ENCODE results near the gene GAD2.

GAD2 gene

DNA sequence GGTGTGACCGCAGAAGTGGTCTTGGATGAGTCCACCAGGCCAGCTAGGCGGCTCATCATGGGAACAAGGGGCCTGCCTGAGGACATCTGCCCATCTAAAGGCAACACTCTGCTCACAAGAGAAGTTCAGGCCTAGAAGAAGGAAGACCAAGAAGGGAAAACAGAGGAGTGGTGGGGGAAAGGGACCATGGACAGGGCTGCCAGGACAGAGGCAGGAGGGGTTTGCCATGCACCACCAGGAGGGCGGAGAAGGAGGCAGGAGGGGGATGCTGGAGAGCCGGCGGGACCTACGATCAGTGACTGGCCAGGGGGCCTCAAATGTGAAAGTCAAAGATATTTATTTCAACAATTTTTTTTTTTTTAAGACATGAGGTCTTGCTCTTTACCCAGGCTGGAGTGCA lies 33.1 kb downstream of the GAD2 start:
- H3K9me3 ChIP-seq (ENCODE audit: control insufficient read depth in 5 of 5, low read length in 5 of 5): no peaks in the 10 kb centered on the region
- H3K27ac ChIP-seq (ENCODE audit: low read depth, low read length): no peak overlapping the region
- H3K27me3 ChIP-seq (ENCODE audit: control insufficient read depth in 5 of 5, insufficient read depth in 4 of 5, low read length in 5 of 5): no peaks in the 10 kb centered on the region
- no peaks in the 10 kb centered on the region for H3K4me1 ChIP-seq (ENCODE audit: control insufficient read depth in 5 of 5, insufficient read depth in 5 of 5, low read length in 5 of 5)
- H3K4me3 ChIP-seq (ENCODE audit: low read depth in 1 of 5, low read length in 5 of 5): no peak overlapping the region
- H3K36me3 ChIP-seq (ENCODE audit: control insufficient read depth in 5 of 5, insufficient read depth in 5 of 5, low read length in 5 of 5): no peaks in the 10 kb centered on the region
- H3K9ac ChIP-seq (ENCODE audit: low read length in 5 of 5): no peak overlapping the region

DNA sequence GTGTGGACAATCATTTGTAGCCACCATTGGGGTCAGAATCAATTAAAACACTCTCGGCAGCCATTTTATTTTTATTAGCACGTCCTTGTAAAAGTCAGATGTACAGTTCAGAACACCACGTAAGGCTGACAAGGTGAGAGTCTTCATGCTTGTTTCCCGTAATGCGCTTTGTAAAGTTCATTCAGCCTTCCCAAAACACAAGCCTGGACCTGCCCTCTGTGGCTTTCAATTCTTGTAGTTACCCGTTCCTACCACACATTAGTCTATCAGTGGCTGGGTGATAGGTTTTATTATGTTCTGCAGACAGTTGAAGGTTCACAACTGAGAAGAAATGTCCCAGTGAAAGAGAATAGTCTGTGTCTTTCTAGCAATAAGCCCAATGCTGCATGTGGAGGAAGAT lies 35.4 kb downstream of the GAD2 start:
- Histone ChIP-seq H3K9me3 (ENCODE audit: control insufficient read depth in 5 of 5, low read length in 5 of 5) (no peaks in the 10 kb centered on the region), H3K27ac (ENCODE audit: low read depth, low read length) (no peak overlapping the region), H3K4me1 (ENCODE audit: control insufficient read depth in 5 of 5, insufficient read depth in 5 of 5, low read length in 5 of 5) (no peaks in the 10 kb centered on the region), H3K36me3 (ENCODE audit: control insufficient read depth in 5 of 5, insufficient read depth in 5 of 5, low read length in 5 of 5) (no peaks in the 10 kb centered on the region), H3K27me3 (ENCODE audit: control insufficient read depth in 5 of 5, insufficient read depth in 4 of 5, low read length in 5 of 5) (peaks cover 0 to 3% (median 0%) of the 10 kb centered on the region in 5 donors), H3K9ac (ENCODE audit: low read length in 5 of 5) (no peak overlapping the region), H3K4me3 (ENCODE audit: low read depth in 1 of 5, low read length in 5 of 5) (no peak overlapping the region)

GRCh38 chr10:26254616-26255015 lies 38.0 kb downstream of the GAD2 start:
- Histone ChIP-seq H3K27me3 (ENCODE audit: control insufficient read depth in 5 of 5, insufficient read depth in 4 of 5, low read length in 5 of 5) (peaks cover 0 to 3% (median 0%) of the 10 kb centered on the region in 5 donors), H3K4me1 (ENCODE audit: control insufficient read depth in 5 of 5, insufficient read depth in 5 of 5, low read length in 5 of 5) (no peaks in the 10 kb centered on the region), H3K27ac (ENCODE audit: low read depth, low read length) (no peak overlapping the region), H3K9me3 (ENCODE audit: control insufficient read depth in 5 of 5, low read length in 5 of 5) (no peaks in the 10 kb centered on the region), H3K36me3 (ENCODE audit: control insufficient read depth in 5 of 5, insufficient read depth in 5 of 5, low read length in 5 of 5) (no peaks in the 10 kb centered on the region), H3K9ac (ENCODE audit: low read length in 5 of 5) (no peak overlapping the region), H3K4me3 (ENCODE audit: low read depth in 1 of 5, low read length in 5 of 5) (no peak overlapping the region)

DNA sequence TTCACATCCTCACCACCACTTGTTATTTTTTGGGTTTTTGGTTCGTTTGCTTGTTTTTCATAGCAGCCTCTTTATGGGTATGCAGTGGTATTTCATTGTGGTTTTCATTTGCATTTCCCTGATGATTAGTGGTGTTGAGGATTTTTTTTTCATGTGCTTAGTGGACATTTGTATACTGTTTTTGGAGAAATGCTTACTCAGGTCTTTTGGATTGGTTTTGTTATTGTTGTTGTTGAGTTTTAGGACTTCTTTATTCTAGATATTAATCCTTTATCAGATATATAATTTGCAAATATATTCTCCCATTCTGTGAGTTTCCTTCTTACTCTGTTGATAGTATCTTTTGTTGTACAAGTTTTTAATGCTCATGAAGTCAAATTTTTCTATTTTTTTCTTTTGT lies 42.8 kb downstream of the GAD2 start:
- Histone ChIP-seq H3K27ac (ENCODE audit: low read depth, low read length) (no peak overlapping the region), H3K4me3 (ENCODE audit: low read depth in 1 of 5, low read length in 5 of 5) (no peak overlapping the region), H3K4me1 (ENCODE audit: control insufficient read depth in 5 of 5, insufficient read depth in 5 of 5, low read length in 5 of 5) (no peaks in the 10 kb centered on the region), H3K9ac (ENCODE audit: low read length in 5 of 5) (no peak overlapping the region), H3K27me3 (ENCODE audit: control insufficient read depth in 5 of 5, insufficient read depth in 4 of 5, low read length in 5 of 5) (peaks cover 0 to 3% (median 0%) of the 10 kb centered on the region in 5 donors), H3K9me3 (ENCODE audit: control insufficient read depth in 5 of 5, low read length in 5 of 5) (no peaks in the 10 kb centered on the region), H3K36me3 (ENCODE audit: control insufficient read depth in 5 of 5, insufficient read depth in 5 of 5, low read length in 5 of 5) (no peaks in the 10 kb centered on the region)

GRCh38 chr10:26269754-26270153 lies 53.2 kb downstream of the GAD2 start:
- H3K9ac ChIP-seq (ENCODE audit: low read length in 5 of 5): no peak overlapping the region
- no peaks in the 10 kb centered on the region for H3K9me3 ChIP-seq (ENCODE audit: control insufficient read depth in 5 of 5, low read length in 5 of 5)
- H3K4me3 ChIP-seq (ENCODE audit: low read depth in 1 of 5, low read length in 5 of 5): peak overlapping the region in 1 of 5 donors; percentile 9
- H3K36me3 ChIP-seq (ENCODE audit: control insufficient read depth in 5 of 5, insufficient read depth in 5 of 5, low read length in 5 of 5): no peaks in the 10 kb centered on the region
- H3K4me1 ChIP-seq (ENCODE audit: control insufficient read depth in 5 of 5, insufficient read depth in 5 of 5, low read length in 5 of 5): peaks cover 0 to 9% (median 3%) of the 10 kb centered on the region in 5 donors
- H3K27me3 ChIP-seq (ENCODE audit: control insufficient read depth in 5 of 5, insufficient read depth in 4 of 5, low read length in 5 of 5): peaks cover 0 to 4% (median 0%) of the 10 kb centered on the region in 5 donors
- H3K27ac ChIP-seq (ENCODE audit: low read depth, low read length): no peak overlapping the region

GRCh38 chr10:26274391-26274790 lies 57.8 kb downstream of the GAD2 start:
- Histone ChIP-seq H3K27me3 (ENCODE audit: control insufficient read depth in 5 of 5, insufficient read depth in 4 of 5, low read length in 5 of 5) (no peaks in the 10 kb centered on the region), H3K9me3 (ENCODE audit: control insufficient read depth in 5 of 5, low read length in 5 of 5) (no peaks in the 10 kb centered on the region), H3K4me3 (ENCODE audit: low read depth in 1 of 5, low read length in 5 of 5) (no peak overlapping the region), H3K9ac (ENCODE audit: low read length in 5 of 5) (no peak overlapping the region), H3K4me1 (ENCODE audit: control insufficient read depth in 5 of 5, insufficient read depth in 5 of 5, low read length in 5 of 5) (peaks cover 0 to 6% (median 0%) of the 10 kb centered on the region in 5 donors), H3K27ac (ENCODE audit: low read depth, low read length) (no peak overlapping the region), H3K36me3 (ENCODE audit: control insufficient read depth in 5 of 5, insufficient read depth in 5 of 5, low read length in 5 of 5) (no peaks in the 10 kb centered on the region)

DNA sequence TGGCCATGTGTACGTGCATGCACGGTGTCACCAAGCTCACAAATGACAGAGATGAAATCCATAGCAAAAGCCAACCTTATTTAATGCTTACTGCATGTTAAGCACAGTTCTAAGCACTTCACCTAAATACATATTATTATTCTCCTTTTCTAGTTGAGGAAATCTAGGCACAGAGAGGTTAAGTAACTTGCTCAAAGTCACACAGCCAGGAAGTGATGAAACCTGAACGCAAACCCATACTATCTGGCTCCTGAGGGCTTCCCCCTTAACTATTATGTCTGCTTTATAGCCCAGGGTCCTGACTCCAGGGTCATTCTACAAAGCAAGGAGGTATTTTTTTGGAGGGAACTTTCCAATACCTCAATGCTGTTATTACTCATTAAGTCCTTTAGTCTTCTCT lies 61.7 kb downstream of the GAD2 start:
- no peaks in the 10 kb centered on the region for H3K4me1 ChIP-seq (ENCODE audit: control insufficient read depth in 5 of 5, insufficient read depth in 5 of 5, low read length in 5 of 5)
- no peak overlapping the region for H3K4me3 ChIP-seq (ENCODE audit: low read depth in 1 of 5, low read length in 5 of 5)
- H3K27me3 ChIP-seq (ENCODE audit: control insufficient read depth in 5 of 5, insufficient read depth in 4 of 5, low read length in 5 of 5): peaks cover 0 to 3% (median 2%) of the 10 kb centered on the region in 5 donors
- H3K9ac ChIP-seq (ENCODE audit: low read length in 5 of 5): no peak overlapping the region
- H3K36me3 ChIP-seq (ENCODE audit: control insufficient read depth in 5 of 5, insufficient read depth in 5 of 5, low read length in 5 of 5): no peaks in the 10 kb centered on the region
- no peak overlapping the region for H3K27ac ChIP-seq (ENCODE audit: low read depth, low read length)
- no peaks in the 10 kb centered on the region for H3K9me3 ChIP-seq (ENCODE audit: control insufficient read depth in 5 of 5, low read length in 5 of 5)

- Histone ChIP-seq H3K36me3 (ENCODE audit: control insufficient read depth in 5 of 5, insufficient read depth in 5 of 5, low read length in 5 of 5) (no peaks in the 10 kb centered on the region), H3K27me3 (ENCODE audit: control insufficient read depth in 5 of 5, insufficient read depth in 4 of 5, low read length in 5 of 5) (no peaks in the 10 kb centered on the region), H3K4me1 (ENCODE audit: control insufficient read depth in 5 of 5, insufficient read depth in 5 of 5, low read length in 5 of 5) (no peaks in the 10 kb centered on the region), H3K9ac (ENCODE audit: low read length in 5 of 5) (no peak overlapping the region), H3K4me3 (ENCODE audit: low read depth in 1 of 5, low read length in 5 of 5) (no peak overlapping the region), H3K27ac (ENCODE audit: low read depth, low read length) (no peak overlapping the region), H3K9me3 (ENCODE audit: control insufficient read depth in 5 of 5, low read length in 5 of 5) (no peaks in the 10 kb centered on the region)
Measured at GRCh38 chr10:26290236-26290635, 73.7 kb downstream of the GAD2 start.

DNA sequence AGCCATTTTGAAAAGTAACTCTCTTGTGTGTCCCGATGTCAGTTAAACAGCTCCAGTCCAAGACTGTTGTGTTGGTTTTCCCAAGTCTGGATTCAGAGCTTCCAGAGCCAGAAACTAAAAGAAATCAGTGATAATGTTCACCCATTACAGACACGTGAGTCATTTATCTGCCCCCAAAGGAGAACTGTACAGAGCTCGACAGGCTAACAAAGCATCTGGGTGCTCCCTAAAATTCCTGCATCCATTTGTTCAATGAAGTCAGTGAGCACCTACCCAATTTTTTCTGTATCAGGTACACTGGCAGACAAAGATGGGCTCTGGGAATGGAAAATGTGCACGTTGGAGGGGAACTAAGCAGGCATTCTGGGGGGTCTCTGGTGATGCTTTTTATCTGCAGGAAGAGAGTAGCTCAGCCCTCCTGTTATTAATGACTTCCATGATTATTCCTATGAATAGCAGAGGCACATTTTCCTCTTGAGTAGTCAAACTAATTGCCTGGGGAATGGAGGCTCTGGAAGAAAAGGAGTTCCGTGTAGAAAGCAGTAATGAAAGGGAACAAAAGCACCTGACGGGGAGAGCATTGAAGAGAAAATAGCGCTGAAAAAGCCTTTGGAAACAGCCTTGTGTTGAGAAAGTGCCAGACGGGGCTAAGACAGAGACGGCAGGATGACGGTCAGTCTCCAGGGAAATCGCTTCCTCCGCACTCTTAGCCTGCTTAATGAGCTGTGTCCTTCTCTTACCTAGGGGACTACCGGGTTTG lies 75.3 kb downstream of the GAD2 start:
- Histone ChIP-seq H3K36me3 (ENCODE audit: control insufficient read depth in 5 of 5, insufficient read depth in 5 of 5, low read length in 5 of 5) (no peaks in the 10 kb centered on the region), H3K9ac (ENCODE audit: low read length in 5 of 5) (no peak overlapping the region), H3K9me3 (ENCODE audit: control insufficient read depth in 5 of 5, low read length in 5 of 5) (no peaks in the 10 kb centered on the region), H3K27ac (ENCODE audit: low read depth, low read length) (no peak overlapping the region), H3K27me3 (ENCODE audit: control insufficient read depth in 5 of 5, insufficient read depth in 4 of 5, low read length in 5 of 5) (no peaks in the 10 kb centered on the region), H3K4me3 (ENCODE audit: low read depth in 1 of 5, low read length in 5 of 5) (no peak overlapping the region), H3K4me1 (ENCODE audit: control insufficient read depth in 5 of 5, insufficient read depth in 5 of 5, low read length in 5 of 5) (no peaks in the 10 kb centered on the region)

- H3K9ac ChIP-seq (ENCODE audit: low read length in 5 of 5): no peak overlapping the region
- H3K4me1 ChIP-seq (ENCODE audit: control insufficient read depth in 5 of 5, insufficient read depth in 5 of 5, low read length in 5 of 5): no peaks in the 10 kb centered on the region
- no peak overlapping the region for H3K4me3 ChIP-seq (ENCODE audit: low read depth in 1 of 5, low read length in 5 of 5)
- H3K36me3 ChIP-seq (ENCODE audit: control insufficient read depth in 5 of 5, insufficient read depth in 5 of 5, low read length in 5 of 5): no peaks in the 10 kb centered on the region
- no peaks in the 10 kb centered on the region for H3K27me3 ChIP-seq (ENCODE audit: control insufficient read depth in 5 of 5, insufficient read depth in 4 of 5, low read length in 5 of 5)
- H3K9me3 ChIP-seq (ENCODE audit: control insufficient read depth in 5 of 5, low read length in 5 of 5): no peaks in the 10 kb centered on the region
- no peak overlapping the region for H3K27ac ChIP-seq (ENCODE audit: low read depth, low read length)
Measured at GRCh38 chr10:26296360-26296759, 79.8 kb downstream of the GAD2 start.
